ENCODE results near the gene IQCK.

DNA sequence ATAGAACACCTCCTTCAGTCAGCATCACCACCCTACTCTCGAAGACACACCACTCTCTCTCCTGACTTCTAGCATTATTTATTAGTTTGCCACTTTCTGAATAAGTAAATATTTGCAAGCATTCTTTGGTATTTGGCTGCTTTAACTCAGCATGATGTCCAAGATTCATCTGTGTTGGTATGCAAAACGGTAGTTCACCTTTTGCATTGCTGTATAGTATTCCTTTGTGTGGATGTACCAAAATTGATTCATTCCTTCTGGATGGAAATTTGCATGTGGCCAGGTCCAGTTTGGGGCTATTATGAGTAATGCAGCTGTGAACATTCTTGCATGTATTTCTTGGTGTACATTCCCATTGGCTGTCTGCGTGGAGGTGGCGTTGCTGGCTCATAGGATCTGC is 32.9 kb upstream of the IQCK start:
- TF ChIP-seq TAF1 (IDR thresholded peaks at IDR 0.05; ENCODE audit: low read depth) = no peak
- TF ChIP-seq YY1 (IDR thresholded peaks at IDR 0.05; ENCODE audit: low read depth) = no peak
- TF ChIP-seq EP300 (IDR thresholded peaks at IDR 0.05; ENCODE audit: borderline replicate concordance) = no peak
- TF ChIP-seq FOXM1 (IDR thresholded peaks at IDR 0.05; ENCODE audit: borderline replicate concordance, low read depth) = no peak
- TF ChIP-seq REST (IDR thresholded peaks at IDR 0.05; ENCODE audit: low read depth) = no peak
- TF ChIP-seq CEBPB (IDR thresholded peaks at IDR 0.05) = no peak
- no peak for TF ChIP-seq CREB1 (IDR thresholded peaks at IDR 0.05; ENCODE audit: low read depth)
- TF ChIP-seq RAD21 (IDR thresholded peaks at IDR 0.05; ENCODE audit: low read depth) = no peak
- TF ChIP-seq, protein P1, sequence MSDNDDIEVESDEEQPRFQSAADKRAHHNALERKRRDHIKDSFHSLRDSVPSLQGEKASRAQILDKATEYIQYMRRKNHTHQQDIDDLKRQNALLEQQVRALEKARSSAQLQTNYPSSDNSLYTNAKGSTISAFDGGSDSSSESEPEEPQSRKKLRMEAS (IDR thresholded peaks at IDR 0.05) = no peak
- no peak for TF ChIP-seq TEAD4 (IDR thresholded peaks at IDR 0.05)
- TF ChIP-seq, protein P2, sequence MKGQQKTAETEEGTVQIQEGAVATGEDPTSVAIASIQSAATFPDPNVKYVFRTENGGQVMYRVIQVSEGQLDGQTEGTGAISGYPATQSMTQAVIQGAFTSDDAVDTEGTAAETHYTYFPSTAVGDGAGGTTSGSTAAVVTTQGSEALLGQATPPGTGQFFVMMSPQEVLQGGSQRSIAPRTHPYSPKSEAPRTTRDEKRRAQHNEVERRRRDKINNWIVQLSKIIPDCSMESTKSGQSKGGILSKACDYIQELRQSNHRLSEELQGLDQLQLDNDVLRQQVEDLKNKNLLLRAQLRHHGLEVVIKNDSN (IDR thresholded peaks at IDR 0.05) = no peak
- no peak for TF ChIP-seq NFIC (IDR thresholded peaks at IDR 0.05)
- no peak for TF ChIP-seq EGR1 (IDR thresholded peaks at IDR 0.05)

All from Ishikawa (cell line).